UCSD-AML1 (cell line): ENCODE data around the gene LRTM1.

Experiments used
- DNase-seq: peaks from one replicate; lab custom pipeline; 2025; ENCODE audit not compliant: unreplicated experiment; lab: John Stamatoyannopoulos, UW

The LRTM1 gene

GRCh38 chr3:54940971-54941370 is 13.1 kb upstream of the LRTM1 start:
- DNase-seq: no peak

DNA sequence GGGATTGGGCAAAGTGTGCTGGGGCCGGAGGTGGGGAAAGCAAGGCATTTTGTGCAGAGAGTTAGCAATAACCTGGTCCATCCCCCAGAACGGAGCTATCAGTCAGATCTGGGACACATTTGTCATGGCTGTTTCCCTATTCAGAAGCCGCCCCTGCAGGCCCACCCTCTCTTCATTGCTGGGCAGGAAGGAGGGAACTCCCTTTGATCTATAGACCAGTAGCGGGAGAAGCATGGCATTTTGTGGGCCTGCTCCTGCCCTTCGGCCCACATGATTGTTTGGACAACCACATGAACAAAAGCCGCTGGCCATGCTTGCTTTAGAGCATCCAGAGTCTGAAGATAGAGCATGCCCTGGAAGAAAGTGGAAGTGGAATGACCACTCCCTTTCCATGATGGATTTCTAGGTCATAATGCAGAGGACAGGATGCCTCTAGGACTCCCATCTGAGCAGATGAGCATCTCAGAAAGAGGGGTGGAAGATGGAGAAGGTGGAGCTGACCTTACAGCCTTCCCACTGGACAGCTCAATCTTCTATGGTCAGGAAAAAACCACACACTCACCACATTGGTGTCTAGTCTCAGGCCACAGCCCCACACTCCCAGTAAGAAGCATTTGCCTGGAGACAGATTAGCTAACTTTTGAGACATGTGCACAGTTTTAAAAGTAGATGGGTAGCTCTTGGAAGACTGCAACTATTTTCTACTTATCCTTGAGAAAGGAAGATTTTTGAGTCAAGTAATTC is 11.9 kb upstream of the LRTM1 start:
- DNase-seq: no peak

- no peak for DNase-seq
Measured at GRCh38 chr3:54936561-54936960, 8.7 kb upstream of the LRTM1 start.

DNA sequence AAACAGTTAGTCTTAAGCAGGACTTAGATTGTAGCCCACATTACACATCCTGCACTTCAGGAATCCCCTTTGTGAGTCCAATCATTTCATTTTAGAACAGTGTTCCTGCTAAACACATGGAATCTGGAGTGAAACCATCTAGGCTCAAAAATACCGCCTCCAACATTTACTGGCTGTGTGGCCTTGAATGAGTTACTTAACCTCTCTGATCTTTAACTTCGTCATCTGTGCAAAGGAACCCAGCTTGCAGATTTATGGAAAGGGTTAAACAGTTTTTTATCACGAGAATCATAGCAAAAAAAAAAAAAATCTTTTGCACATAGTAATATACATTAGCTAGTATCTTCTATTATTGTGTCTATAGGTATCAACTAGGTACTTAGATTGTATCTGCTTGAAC is 8.0 kb upstream of the LRTM1 start:
- no peak for DNase-seq

GRCh38 chr3:54932606-54933005 is 4.7 kb upstream of the LRTM1 start:
- no peak for DNase-seq

DNA sequence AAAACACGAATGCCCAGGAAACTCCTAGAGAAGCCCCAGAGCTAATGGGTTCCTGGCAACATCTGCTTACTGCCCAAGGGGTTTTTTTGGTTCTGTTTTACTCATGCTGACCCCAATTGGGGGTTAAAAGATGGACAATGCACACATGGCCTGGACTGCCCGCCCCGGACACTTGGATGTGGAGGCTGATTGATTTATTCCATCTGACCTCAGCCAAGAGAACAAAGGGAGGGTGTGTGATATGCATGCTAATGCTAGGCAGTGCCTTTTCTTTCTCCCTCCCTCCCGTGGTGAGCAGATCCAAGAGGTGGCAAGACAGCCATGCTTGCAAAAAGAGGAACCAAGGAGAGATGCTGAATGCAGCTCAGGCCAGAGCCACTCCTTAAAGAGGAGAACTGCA is 3.3 kb upstream of the LRTM1 start:
- no peak for DNase-seq

DNA sequence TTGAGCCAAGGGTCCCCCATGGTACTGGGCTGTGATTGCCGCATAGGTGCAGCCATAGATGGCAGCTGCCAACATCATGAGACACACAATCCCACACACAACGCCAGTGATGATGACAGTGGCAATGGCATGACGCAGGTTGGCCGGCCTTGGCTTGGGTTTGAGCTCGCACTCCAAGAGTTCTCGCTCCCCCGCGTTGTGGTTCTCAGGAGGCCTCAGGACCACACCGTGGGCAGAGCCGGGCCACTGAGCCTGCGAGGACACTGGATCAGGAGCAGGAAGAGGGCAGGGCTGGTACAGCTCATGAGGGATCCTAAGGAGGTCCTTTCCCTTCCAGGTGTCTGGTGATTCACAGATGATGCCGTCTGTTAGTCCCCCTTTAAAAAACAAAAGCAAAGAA is 9.3 kb downstream of the LRTM1 start:
- DNase-seq: no peak

DNA sequence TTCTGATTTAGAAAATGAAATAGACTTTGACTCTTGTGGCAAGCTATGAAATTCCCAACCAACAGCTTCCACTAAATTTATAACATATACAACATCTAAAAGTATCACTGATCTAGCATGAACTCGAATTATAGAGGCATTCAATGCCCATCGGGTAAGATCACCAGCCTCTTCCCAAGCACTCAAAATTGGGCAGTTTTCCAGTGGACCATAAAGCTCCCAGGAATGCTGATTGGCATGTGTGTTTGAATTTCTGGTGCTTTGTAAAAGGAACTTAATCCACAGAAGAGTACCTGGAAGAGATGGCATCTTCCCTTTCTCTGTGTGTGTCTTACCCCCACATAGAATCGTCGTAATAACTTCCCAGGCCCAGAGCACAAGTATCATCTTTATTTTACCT is 10.0 kb downstream of the LRTM1 start:
- DNase-seq: no peak

DNA sequence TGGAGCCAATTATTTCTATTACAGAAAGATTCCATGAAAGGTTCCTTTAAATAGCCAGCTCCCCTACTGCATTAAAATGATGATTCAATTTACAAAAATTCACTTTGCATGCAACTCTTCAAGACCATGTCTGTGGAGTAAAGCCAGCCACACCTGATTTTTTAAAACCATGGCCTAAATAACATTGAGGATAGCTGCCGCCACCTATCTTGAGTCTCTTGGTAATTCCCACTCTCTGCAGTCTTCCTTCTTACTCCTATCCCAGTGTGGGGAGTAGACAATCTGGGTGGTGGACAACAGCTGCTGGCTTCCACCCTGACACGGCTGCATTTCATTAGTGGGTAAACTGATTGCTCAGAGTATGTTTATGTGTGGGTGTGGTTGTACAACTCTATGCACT is 10.7 kb downstream of the LRTM1 start:
- no peak for DNase-seq

DNA sequence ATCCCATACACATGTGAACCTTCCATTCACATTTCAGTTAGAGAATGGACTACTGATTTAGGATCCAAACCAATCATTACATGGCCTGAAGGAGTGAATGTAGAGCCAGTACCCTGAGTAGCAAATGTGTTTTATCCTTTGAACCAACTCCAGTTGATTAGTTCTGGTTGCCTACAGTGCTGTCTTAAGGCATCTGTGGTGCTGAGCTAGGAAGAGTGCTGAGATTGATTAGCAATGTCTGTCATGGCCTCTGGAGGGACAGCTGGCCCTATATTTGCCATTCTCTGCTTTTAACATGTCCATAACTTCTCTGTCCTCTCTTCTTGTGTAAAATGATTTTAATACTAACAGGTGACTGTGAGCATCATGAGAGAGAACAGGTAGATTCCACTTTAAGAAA is 11.1 kb downstream of the LRTM1 start:
- no peak for DNase-seq

DNA sequence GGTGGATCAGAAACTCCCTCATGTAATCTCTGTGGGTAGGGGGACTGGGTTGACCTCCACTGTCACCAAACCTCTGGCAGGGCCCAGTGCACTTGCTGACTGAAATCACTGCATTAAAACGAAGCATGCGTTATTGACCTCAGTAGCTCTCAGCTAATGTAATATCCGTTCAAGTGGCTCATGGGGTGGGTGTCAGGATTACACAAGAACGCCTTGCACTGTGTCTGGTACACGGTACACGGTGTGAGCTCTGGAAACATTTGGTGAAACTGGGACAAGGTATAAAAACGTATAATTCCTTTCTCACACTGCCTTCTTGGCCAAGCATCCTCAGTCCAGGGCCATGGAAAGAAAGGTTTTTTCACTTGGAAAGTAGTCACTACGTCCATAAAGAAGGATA is 11.9 kb downstream of the LRTM1 start:
- no peak for DNase-seq

DNA sequence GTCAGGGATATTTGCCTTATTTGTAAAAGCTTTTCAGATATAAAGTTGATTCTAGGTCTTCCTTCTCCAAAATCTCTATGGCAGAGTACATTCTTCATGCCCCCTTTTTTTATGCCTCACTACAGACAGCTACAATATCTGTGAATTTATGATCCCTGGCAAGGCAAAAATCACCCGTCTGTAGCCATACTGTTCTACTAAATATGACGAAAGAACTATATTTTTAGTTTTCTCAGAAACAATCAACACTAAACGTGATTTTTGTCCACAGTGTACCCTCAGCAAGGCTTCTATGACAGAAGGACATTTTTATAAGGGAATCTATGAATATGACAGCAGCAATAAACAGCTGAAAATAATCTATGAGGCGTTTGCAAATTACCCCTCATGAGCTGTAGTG is 12.7 kb downstream of the LRTM1 start:
- DNase-seq: no peak

DNA sequence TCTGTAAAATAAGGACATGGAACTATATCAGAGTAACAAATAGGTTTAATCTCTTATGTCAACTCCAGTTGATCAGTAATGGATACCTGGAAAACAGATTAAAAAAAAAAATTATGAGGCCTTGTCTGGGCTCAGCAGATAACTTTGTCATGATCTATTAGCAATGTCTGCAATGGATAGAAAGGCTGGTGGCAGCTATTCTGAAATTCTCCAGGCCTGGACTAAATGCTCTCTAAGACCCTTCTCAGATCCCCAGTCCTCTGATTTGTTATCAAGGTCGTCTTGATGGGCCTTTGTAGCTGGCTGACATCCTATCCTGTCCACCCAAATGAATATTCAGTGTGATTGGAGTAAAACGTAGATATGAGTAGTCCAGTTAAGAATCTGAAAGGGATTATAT is 13.7 kb downstream of the LRTM1 start:
- no peak for DNase-seq

GRCh38 chr3:54909191-54909590 is 18.7 kb downstream of the LRTM1 start:
- DNase-seq: no peak

- DNase-seq: no peak
Measured at GRCh38 chr3:54906763-54907162, 21.1 kb downstream of the LRTM1 start.

- DNase-seq: no peak
Measured at GRCh38 chr3:54905920-54906319, 21.9 kb downstream of the LRTM1 start.

- no peak for DNase-seq
Measured at GRCh38 chr3:54905261-54905888, 22.5 kb downstream of the LRTM1 start.

DNA sequence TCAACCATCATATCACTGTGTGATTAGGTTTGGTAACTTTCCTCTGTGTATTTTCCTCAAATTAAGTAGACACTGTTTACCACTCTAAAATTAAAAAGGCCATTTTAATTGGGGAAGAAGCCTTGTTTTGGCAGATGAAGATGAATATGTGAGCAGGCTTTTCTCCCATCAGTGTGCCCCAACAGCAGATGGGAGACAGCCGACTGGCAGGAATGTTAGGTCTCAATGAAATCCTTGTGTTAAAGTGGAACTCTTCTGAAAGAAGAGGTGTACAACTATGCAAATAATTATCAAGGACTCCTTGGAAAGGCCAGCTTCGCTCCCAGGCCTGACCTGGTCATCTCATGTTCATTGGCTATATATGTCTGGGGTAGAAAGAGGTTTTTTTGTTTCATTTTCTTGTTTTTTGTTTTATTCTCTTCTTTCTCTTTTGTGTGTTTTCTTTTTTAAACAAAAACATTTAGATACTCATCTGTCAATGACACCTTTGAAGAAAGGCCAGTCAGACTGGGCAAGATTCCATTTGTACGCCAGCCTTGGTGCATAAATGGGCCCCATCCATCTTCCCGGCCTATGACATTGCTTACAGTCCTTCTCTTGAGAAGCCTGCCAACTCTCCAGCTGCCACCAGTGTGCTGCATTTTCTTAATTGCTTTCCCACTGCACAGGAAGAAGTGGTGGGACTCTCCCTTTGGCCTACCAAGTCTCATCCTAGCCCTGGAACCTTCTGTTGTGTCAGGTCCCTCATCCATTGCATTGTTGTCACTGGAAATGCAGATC is 25.8 kb downstream of the LRTM1 start:
- DNase-seq: no peak

GRCh38 chr3:54900838-54901591 is 26.8 kb downstream of the LRTM1 start:
- no peak for DNase-seq

- no peak for DNase-seq
Measured at GRCh38 chr3:54899273-54899672, 28.6 kb downstream of the LRTM1 start.

DNA sequence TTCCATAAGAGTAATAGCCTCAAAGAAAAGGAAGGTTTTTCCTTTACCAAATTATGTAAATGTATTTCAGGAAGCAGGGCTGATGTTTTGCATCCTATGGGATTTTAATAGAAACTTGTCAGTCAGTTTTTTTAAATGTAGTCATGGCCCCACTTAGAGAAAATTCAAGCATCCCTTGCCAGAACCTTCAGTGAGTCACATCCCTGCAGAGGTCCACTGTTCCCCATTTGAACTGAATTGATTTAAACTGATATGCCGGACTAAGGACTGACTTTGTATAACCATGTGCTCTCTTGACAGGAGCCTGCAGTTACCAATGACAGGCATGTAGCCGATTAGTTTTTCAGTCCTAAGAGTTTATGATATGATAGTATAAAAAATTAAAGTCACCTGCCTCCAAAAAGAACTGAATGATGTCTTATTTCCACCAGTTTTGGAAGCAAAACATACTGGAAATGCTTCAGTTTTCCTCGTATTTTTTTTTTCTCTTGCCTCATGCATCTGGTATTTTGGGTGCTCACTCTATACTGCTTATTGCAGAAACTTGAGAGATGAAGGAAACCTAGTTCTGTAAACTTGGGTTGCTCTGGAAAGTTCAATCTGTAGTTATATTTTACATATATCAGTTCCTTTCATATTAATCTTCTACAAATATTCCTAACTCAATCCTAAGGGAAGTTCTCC is 30.7 kb downstream of the LRTM1 start:
- no peak for DNase-seq
